Trophoblast cell (in vitro differentiated cells and primary cell): ENCODE measurements around the gene TP53AIP1.

ENCODE experiments used
- DNase-seq, 2 donors: peaks; one replicate each; pipeline ENCODE4 v3.0.0-alpha.2; 2016
- H2AFZ ChIP-seq: 2 replicates; pipeline ENCODE4 v1.6.1; 2013; ENCODE audit warnings: low read length, moderate library complexity, mild to moderate bottlenecking; ENCODE audit not compliant: insufficient read depth, poor library complexity
- H2AK5ac ChIP-seq: 2 replicates; pipeline ENCODE4 v1.6.1; 2013; ENCODE audit warnings: mild to moderate bottlenecking, low read length
- H2BK120ac ChIP-seq: 2 replicates; pipeline ENCODE4 v1.6.1; 2013; ENCODE audit warnings: low read length, mild to moderate bottlenecking, moderate library complexity; ENCODE audit not compliant: insufficient read depth, poor library complexity
- H2BK12ac ChIP-seq: 2 replicates; pipeline ENCODE4 v1.6.1; 2013; ENCODE audit warnings: mild to moderate bottlenecking, low read length, moderate library complexity
- H2BK5ac ChIP-seq: 2 replicates; pipeline ENCODE4 v1.6.1; 2013; ENCODE audit warnings: low read length, low read depth, moderate library complexity, mild to moderate bottlenecking; ENCODE audit not compliant: poor library complexity
- H3K14ac ChIP-seq: 2 replicates; pipeline ENCODE4 v1.6.1; 2013; ENCODE audit warnings: mild to moderate bottlenecking, low read length
- H3K18ac ChIP-seq: 2 replicates; pipeline ENCODE4 v1.6.1; 2013; ENCODE audit warnings: mild to moderate bottlenecking, low read length
- H3K23ac ChIP-seq: 2 replicates; pipeline ENCODE4 v1.6.1; 2013; ENCODE audit warnings: low read length
- H3K27ac ChIP-seq: 2 replicates; pipeline ENCODE4 v1.5.1; 2013; ENCODE audit warnings: low read depth, mild to moderate bottlenecking, inconsistent platforms, low read length, moderate library complexity
- H3K27me3 ChIP-seq: 2 replicates; pipeline ENCODE4 v1.6.1; 2013; ENCODE audit warnings: inconsistent platforms, mild to moderate bottlenecking, low read length, moderate library complexity; ENCODE audit not compliant: insufficient read depth
- H3K36me3 ChIP-seq, 2 experiments: 1 replicate in 1 of 2; 2 replicates in 1 of 2; pipeline ENCODE4 v1.6.1; 2013; ENCODE audit warnings: low read length in 2 of 2, mild to moderate bottlenecking in 2 of 2, moderate library complexity in 1 of 2; ENCODE audit not compliant: insufficient read depth in 2 of 2, control insufficient read depth in 1 of 2
- H3K4ac ChIP-seq: 2 replicates; pipeline ENCODE4 v1.6.1; 2013; ENCODE audit warnings: low read depth, mild to moderate bottlenecking, low read length, moderate library complexity
- H3K4me1 ChIP-seq, 2 experiments: 1 replicate in 1 of 2; 2 replicates in 1 of 2; pipeline ENCODE4 v1.6.1; 2013; ENCODE audit warnings: low read length in 2 of 2, mild to moderate bottlenecking in 2 of 2, moderate library complexity in 1 of 2; ENCODE audit not compliant: insufficient read depth in 2 of 2, control insufficient read depth in 1 of 2
- H3K4me2 ChIP-seq: 2 replicates; pipeline ENCODE4 v1.6.1; 2013; ENCODE audit warnings: inconsistent platforms, mild to moderate bottlenecking, low read length, moderate library complexity
- H3K4me3 ChIP-seq: 2 replicates; pipeline ENCODE4 v1.5.1; 2013; ENCODE audit warnings: mild to moderate bottlenecking, low read depth, low read length, inconsistent platforms
- H3K79me1 ChIP-seq: one replicate; pipeline ENCODE4 v1.6.1; 2013; ENCODE audit warnings: low read length
- H3K79me2 ChIP-seq: 2 replicates; pipeline ENCODE4 v1.6.1; 2013; ENCODE audit warnings: low read length, mild to moderate bottlenecking; ENCODE audit not compliant: control insufficient read depth, insufficient read depth, poor library complexity
- H3K9ac ChIP-seq: 2 replicates; pipeline ENCODE4 v1.6.1; 2013; ENCODE audit warnings: mild to moderate bottlenecking, low read length
- H3K9me3 ChIP-seq: 2 replicates; pipeline ENCODE4 v1.6.1; 2013; ENCODE audit warnings: low read depth, mild to moderate bottlenecking, control low read depth, inconsistent platforms, low read length; ENCODE audit not compliant: insufficient read depth
- H4K12ac ChIP-seq: 2 replicates; pipeline ENCODE4 v1.6.1; 2013; ENCODE audit warnings: low read depth, mild to moderate bottlenecking, low read length, moderate library complexity
- H4K8ac ChIP-seq: 2 replicates; pipeline ENCODE4 v1.6.1; 2013; ENCODE audit warnings: low read depth, mild to moderate bottlenecking, low read length, moderate library complexity
- H4K91ac ChIP-seq: one replicate; pipeline ENCODE4 v1.6.1; 2013; ENCODE audit warnings: low read depth, mild to moderate bottlenecking, low read length, moderate library complexity
- WGBS: extraction: QIAGEN DNeasy Blood & Tissue Kit; methylation state at CpG from one replicate; pipeline ENCODE4 v1.1.7; 2013; ENCODE audit warnings: missing lambda C conversion rate; ENCODE audit not compliant: insufficient read length, insufficient coverage; ENCODE audit errors: extremely low coverage; 5-methylcytosine and 5-hydroxymethylcytosine counted together

Gene TP53AIP1

DNA sequence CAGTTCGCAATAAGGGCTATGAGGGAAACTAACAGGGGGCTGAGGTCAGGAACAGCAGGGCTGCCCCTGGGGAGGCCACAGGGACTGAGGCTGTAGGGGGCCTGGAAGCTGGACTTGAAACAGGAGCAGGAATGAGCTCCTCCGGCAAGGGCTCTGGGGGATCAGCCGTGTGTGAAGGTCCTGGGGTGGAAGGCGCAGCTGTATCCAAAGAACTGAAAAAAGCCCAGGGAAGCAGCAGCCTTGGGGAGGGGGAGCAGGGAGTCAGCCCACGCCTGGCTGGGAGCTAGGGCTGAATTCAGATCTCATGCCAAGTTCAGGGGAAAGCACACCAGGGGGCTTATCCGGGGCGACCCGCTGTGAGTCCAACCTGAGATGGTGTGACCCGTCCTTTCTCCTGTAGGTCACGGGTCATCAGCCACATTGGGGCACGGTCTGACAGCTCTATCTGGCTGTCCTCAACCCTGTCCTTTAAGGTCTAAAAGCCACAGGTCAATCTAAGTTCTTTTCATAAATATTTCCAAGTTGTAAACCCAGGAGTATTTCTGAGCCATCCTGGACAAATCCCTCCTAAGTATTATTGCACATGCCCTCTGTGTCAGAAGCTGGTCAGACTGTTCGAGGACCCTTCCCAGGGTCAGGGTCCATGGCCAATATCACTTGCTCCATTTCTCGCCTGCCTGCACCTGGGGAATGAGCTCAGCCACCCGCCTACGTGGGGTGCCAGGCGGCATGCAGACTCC, 18.0 kb downstream of the TP53AIP1 start:
- Histone ChIP-seq H3K79me1 (no peaks in the 10 kb centered on the region), H3K23ac (no peak overlapping the region), H3K27ac (no peak overlapping the region), H3K79me2 (no peaks in the 10 kb centered on the region), H3K36me3 (no peaks in the 10 kb centered on the region), H2AFZ (no peak overlapping the region), H3K4ac (no peak overlapping the region), H2BK12ac (no peak overlapping the region), H2BK120ac (no peak overlapping the region), H4K12ac (no peak overlapping the region), H2BK5ac (no peak overlapping the region), H3K14ac (no peak overlapping the region), H2AK5ac (no peak overlapping the region), H3K4me3 (peak overlapping the region; percentile 10), H4K91ac (no peak overlapping the region), H3K9me3 (no peaks in the 10 kb centered on the region), H4K8ac (no peak overlapping the region), H3K27me3 (no peaks in the 10 kb centered on the region), H3K18ac (no peak overlapping the region), H3K4me2 (no peak overlapping the region), H3K4me1 (no peaks in the 10 kb centered on the region), H3K9ac (no peak overlapping the region)
- DNase-seq: no peak
- WGBS: no CpG with 5 or more reads among the region's 16 CpGs

DNA sequence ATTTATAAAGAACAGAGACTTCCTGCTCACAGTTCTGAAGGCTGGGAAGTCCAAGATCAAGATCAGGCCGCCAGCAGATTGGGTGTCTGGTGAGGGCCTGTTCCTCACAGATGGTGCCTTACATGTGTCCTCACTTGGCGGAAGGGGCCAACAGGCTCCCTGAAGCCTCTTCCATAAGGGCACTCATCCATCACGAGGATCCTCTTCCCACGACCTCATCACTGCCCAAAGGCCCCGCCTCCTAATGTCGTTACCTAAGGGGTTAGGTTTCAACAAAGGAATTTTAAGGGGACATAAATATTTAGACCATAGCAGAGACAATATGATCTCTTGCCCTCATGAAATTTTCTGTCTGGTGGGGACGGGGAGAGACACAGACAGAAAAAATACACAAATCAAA, 18.6 kb downstream of the TP53AIP1 start:
- no peak overlapping the region for H3K18ac ChIP-seq
- H3K36me3 ChIP-seq: no peaks in the 10 kb centered on the region
- H2AK5ac ChIP-seq: no peak overlapping the region
- no CpG with 5 or more reads among the region's 7 CpGs for WGBS
- no peak overlapping the region for H2BK120ac ChIP-seq
- no peak overlapping the region for H2BK12ac ChIP-seq
- H3K9ac ChIP-seq: no peak overlapping the region
- no peak overlapping the region for H2AFZ ChIP-seq
- no peak overlapping the region for H2BK5ac ChIP-seq
- DNase-seq: no peak
- H3K27ac ChIP-seq: no peak overlapping the region
- no peaks in the 10 kb centered on the region for H3K9me3 ChIP-seq
- no peaks in the 10 kb centered on the region for H3K79me2 ChIP-seq
- H4K8ac ChIP-seq: no peak overlapping the region
- H3K79me1 ChIP-seq: no peaks in the 10 kb centered on the region
- no peak overlapping the region for H3K4ac ChIP-seq
- no peak overlapping the region for H3K4me2 ChIP-seq
- no peak overlapping the region for H3K4me3 ChIP-seq
- no peak overlapping the region for H3K14ac ChIP-seq
- no peaks in the 10 kb centered on the region for H3K27me3 ChIP-seq
- H4K12ac ChIP-seq: no peak overlapping the region
- H4K91ac ChIP-seq: no peak overlapping the region
- H3K4me1 ChIP-seq: no peaks in the 10 kb centered on the region
- no peak overlapping the region for H3K23ac ChIP-seq

DNA sequence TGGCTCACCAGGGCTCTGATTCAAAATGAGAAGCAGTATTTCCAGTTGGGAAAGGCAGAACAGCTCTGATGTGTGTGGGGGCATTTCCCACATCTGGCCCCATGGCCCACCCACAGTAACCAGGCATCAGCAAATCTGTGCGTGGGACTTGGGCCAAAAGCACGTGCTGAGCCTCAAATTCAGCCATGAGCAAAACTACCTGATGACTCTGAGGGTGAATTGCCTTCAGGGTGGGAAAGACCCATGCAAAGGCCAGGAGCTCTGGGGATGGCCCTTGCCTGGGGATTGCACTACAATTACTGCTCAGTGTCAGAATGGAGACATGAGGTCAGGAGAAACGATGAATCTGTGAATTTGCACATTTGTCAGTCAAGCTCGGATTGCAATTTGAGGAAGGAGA, 20.9 kb downstream of the TP53AIP1 start:
- Histone ChIP-seq H3K79me1 (no peaks in the 10 kb centered on the region), H3K4me2 (no peak overlapping the region), H3K79me2 (no peaks in the 10 kb centered on the region), H2AK5ac (no peak overlapping the region), H4K91ac (no peak overlapping the region), H3K18ac (no peak overlapping the region), H3K4me1 (no peaks in the 10 kb centered on the region), H2BK120ac (no peak overlapping the region), H2BK12ac (no peak overlapping the region), H2AFZ (no peak overlapping the region), H3K27ac (no peak overlapping the region), H4K12ac (no peak overlapping the region), H3K4me3 (no peak overlapping the region), H2BK5ac (no peak overlapping the region), H3K27me3 (no peaks in the 10 kb centered on the region), H3K23ac (no peak overlapping the region), H4K8ac (no peak overlapping the region), H3K9ac (peak overlapping the region; percentile 42), H3K36me3 (no peaks in the 10 kb centered on the region), H3K14ac (no peak overlapping the region), H3K9me3 (no peaks in the 10 kb centered on the region), H3K4ac (no peak overlapping the region)
- DNase-seq: no peak
- WGBS: no CpG with 5 or more reads among the region's 4 CpGs

DNA sequence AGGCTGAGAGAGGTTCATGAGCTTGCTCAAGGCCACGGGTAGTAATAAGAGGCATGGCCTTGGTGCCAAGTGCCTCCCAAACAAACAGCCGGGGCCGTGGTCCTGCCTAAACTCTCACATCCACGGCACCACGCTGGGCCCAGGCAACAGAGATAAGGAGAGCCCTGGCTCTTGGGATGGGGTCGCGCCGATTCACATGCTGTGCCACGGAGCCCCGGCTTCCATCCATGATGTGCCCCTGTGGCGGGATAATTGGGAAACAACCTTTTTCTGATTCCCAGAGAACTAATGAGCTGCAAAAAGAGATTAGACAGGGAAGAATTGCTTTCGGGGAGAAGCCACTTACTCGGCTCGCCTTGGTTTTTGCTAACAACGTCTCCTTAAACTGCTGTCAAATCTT, 22.0 kb downstream of the TP53AIP1 start:
- H3K9me3 ChIP-seq: no peaks in the 10 kb centered on the region
- WGBS: no CpG with 5 or more reads among the region's 15 CpGs

More for the DNA sequence above, 22.0 kb downstream of the TP53AIP1 start:
- H3K27ac ChIP-seq: no peak overlapping the region
- H3K9ac ChIP-seq: no peak overlapping the region
- H2AK5ac ChIP-seq: no peak overlapping the region
- H3K27me3 ChIP-seq: no peaks in the 10 kb centered on the region
- no peak overlapping the region for H3K4me3 ChIP-seq
- no peak overlapping the region for H2BK12ac ChIP-seq
- H4K8ac ChIP-seq: no peak overlapping the region
- H3K4me2 ChIP-seq: no peak overlapping the region
- no peak overlapping the region for H4K91ac ChIP-seq
- no peak for DNase-seq
- H2BK120ac ChIP-seq: no peak overlapping the region
- H3K4me1 ChIP-seq: no peaks in the 10 kb centered on the region
- H2BK5ac ChIP-seq: no peak overlapping the region
- no peak overlapping the region for H3K14ac ChIP-seq
- H3K79me2 ChIP-seq: no peaks in the 10 kb centered on the region
- H2AFZ ChIP-seq: no peak overlapping the region
- H3K36me3 ChIP-seq: no peaks in the 10 kb centered on the region
- no peak overlapping the region for H3K18ac ChIP-seq
- H3K4ac ChIP-seq: no peak overlapping the region
- H4K12ac ChIP-seq: no peak overlapping the region
- no peaks in the 10 kb centered on the region for H3K79me1 ChIP-seq
- no peak overlapping the region for H3K23ac ChIP-seq
